HG03520 (cell line): Measurements from ENCODE around the gene FNDC5.

ENCODE experiments used
- ATAC-seq: cut with Tn5 transposase; IDR thresholded peaks from one replicate; pipeline ENCODE4 v1.9.1; 2021; ENCODE audit warnings: mild to moderate bottlenecking, moderate library complexity; ENCODE audit not compliant: unreplicated experiment

Gene FNDC5

DNA sequence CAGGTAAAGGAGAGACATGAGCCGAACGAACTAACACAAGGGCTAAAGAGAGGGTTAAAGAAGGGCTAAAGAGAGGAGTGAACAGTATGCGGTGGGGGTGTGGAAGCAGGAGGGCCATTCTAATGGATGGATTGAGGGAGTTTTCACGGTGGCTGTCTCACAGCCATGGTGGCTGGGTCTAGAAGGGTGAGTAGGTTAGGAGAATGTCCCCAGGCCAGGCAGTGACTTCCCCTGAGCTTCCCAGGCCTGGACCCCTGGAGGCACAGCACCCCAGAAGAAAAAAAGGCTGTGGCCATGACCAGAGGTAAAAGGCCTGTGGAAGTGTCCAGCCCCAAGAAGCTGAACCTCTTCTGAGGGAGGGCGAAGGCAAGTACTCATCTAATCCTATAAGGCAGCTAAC lies 3.6 kb downstream of the FNDC5 start:
- ATAC-seq = no peak

- no peak for ATAC-seq
Observed at GRCh38 chr1:32865639-32866405, 4.9 kb downstream of the FNDC5 start.

- no peak for ATAC-seq
Observed at GRCh38 chr1:32864375-32865019, 6.2 kb downstream of the FNDC5 start.

DNA sequence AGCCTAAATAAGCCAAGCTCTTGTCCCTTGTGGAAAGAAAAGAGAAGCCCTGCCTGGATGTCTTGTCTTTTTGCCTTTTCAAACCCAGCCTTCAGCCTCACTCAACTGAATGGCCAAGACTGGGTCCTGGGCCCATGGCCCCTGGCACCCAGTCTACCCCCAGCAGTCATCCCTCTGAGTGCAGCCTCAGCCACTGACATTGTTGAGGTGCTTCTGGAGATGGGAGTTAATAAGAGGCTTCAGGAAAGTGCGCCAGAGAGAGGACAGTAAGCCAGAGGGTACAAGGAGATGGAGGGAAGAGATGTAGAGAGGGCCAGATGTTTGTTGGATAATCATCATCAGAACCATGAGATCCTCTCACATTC lies 6.8 kb downstream of the FNDC5 start:
- no peak for ATAC-seq

DNA sequence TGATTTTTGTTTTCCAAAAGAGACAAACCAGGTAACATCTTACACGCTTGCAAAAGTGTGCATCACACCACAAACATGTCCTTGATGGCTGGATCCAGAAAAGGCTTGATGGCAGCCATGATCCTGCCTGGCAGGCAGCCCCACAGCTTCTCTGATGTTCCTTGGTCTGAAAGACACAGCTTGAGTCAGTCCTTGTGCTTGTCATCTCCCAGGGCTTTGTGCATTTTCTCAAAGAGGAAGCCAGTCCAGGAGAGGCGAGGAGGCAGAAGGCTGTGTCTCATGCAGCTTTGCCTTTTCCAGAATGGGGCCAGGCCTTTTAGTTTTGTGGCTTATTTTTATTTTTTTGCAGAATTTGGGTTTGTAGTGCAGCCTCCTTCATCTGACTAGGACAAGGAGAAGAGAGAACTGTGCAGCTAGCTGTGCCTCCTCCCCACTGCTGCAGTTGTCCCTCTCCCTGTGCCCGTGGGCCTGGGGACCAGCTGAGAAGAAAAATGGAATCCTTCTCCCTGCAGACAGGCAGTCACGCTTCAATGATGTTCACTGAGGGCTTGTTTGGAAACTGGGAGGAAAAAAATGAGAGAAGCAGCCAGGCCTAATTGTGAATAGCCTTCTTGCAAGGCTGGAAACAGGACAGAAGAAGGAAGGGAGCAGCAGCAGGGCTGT lies 7.4 kb downstream of the FNDC5 start:
- ATAC-seq = no peak

DNA sequence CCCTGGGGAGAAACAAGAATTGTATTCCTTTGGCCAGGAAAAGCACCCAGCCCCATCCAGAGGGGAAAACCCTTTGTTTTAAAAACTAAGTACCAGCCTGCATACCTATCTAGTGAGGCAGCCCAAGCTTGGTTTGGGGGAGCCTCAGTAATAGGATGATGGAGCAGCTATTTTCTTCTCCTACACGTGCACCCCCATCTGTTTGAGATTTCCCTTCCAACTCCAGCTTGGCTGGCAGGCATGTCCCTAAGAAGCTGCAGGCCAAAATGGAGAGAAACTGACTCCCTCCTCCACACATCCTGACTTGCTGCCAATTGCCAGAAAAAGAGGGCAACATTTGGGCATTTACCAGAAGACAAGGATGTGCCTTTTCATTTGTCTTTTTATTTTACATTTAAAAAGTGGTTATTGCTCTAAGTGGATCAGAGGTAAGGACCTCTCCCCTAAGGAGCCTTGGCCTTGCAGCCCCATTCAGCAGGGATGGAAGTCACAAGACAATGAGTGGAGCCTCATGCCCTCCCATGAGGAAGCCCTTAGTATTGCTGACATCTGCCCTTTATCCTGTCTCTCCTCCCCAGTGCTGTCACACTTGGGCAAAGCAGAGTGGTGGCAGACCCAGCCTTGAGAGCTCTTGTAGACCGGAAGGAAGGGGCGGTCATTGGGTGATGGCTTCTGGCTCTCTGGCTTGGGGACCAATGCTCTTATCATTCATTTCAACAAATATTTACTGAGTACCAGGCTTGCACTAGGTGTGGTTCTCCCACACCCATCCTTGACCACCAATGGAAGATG lies 8.6 kb downstream of the FNDC5 start:
- ATAC-seq = no peak

DNA sequence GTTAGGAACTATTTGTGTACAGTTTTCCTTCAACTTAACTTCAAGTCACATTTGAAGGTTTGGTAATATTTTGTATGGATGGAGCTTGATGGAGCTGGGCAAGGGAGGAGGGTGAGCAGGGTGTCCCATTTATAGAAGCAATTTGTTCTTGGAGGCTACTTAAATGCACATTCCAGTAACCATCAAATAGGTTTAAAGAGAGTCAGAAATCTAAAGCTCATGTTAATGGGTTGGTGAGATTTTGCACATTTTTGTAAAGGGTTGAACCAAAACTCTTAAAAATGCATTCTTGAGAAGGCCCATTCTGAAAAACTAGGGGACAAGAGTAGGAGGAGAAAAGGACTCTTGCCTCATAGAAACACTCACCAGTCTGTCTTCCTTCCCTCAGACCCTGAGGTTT lies 10.1 kb downstream of the FNDC5 start:
- ATAC-seq = no peak

- no peak for ATAC-seq
Observed at GRCh38 chr1:32859915-32860314, 10.8 kb downstream of the FNDC5 start.

DNA sequence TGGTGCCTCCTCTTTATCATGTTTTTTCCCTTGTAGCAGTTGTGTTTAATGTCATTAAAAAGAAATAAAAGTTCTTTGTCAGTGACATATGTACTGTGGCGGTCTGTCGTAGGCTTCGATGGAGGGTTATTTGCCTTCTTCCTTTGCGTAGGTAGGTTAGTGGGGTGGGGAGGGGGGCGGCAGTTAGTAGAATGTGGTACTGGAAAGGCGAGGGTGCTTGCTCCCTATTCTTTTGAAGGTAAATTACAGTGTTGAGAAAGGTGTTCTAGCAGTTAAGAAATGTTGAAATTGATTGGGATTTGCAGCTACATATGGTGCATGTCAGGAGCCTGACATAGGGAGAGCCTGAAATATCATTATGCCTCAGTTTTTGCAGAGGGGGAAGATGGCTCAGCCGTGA lies 11.9 kb downstream of the FNDC5 start:
- ATAC-seq = no peak

DNA sequence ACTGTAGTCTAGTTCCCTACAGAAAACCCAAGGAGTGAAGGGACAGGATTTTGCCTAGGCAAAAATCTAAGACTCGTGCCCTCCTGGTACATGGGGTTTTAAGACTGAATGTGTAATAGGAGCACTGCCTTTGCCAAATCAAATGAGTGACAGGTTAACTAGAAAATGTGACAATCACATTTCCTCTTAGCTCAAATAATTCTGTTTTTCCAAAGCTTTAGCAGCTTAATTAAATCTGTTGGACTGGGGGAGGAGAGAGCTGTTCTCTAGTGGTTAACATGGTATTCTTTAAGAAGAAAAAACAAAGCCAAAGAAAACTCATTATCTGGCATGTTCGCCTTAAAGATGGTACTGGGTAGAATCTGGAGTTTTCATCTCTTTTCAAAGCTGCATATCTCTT lies 12.6 kb downstream of the FNDC5 start:
- ATAC-seq = no peak

GRCh38 chr1:32855861-32856617 lies 14.7 kb downstream of the FNDC5 start:
- no peak for ATAC-seq

- ATAC-seq = no peak
Observed at GRCh38 chr1:32848354-32849063, 22.2 kb downstream of the FNDC5 start.

- ATAC-seq = no peak
Observed at GRCh38 chr1:32831878-32832277, 38.8 kb downstream of the FNDC5 start.

- ATAC-seq = no peak
Observed at GRCh38 chr1:32830092-32830852, 40.4 kb downstream of the FNDC5 start.

- no peak for ATAC-seq
Observed at GRCh38 chr1:32828341-32828740, 42.4 kb downstream of the FNDC5 start.

DNA sequence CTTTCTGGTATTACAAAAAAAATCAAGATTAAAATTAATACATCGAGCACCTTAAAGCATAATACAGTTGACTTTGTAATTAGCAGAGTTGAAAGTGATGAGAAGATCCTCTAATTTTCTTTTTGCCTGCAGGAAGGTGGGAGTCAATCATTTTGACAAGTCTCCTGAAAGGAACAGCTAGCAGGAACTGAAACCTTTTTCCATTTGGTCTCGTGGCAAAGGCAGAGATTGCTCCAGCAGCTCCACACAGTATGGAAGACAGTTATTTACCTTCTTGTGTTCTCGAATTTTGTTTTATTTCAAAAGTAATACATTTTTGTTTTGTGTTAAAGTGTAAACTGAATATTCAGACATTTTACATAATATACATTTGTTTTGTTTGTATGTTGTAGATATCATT lies 45.5 kb downstream of the FNDC5 start:
- ATAC-seq = no peak

GRCh38 chr1:32818804-32819541 lies 51.7 kb downstream of the FNDC5 start:
- ATAC-seq = no peak
